HG02759 (cell line): ENCODE results near the gene CDH23.

Experiments
- ATAC-seq: cut with Tn5 transposase; IDR thresholded peaks from one replicate; pipeline ENCODE4 v1.9.1; 2021; ENCODE audit warnings: mild to moderate bottlenecking, moderate library complexity; ENCODE audit not compliant: unreplicated experiment

CDH23 gene

GRCh38 chr10:71368643-71369042 lies 28.1 kb upstream of the CDH23 start:
- ATAC-seq, result no peak

- ATAC-seq, result no peak
Measured at GRCh38 chr10:71369602-71370001, 27.1 kb upstream of the CDH23 start.

- no peak for ATAC-seq
Measured at GRCh38 chr10:71370031-71370430, 26.7 kb upstream of the CDH23 start.

- peak; percentile 48 for ATAC-seq
Measured at GRCh38 chr10:71371750-71372166, 25.0 kb upstream of the CDH23 start.

GRCh38 chr10:71372882-71373495 lies 23.7 kb upstream of the CDH23 start:
- ATAC-seq, result peak; percentile 45

- no peak for ATAC-seq
Measured at GRCh38 chr10:71374481-71375233, 22.1 kb upstream of the CDH23 start.

- no peak for ATAC-seq
Measured at GRCh38 chr10:71375952-71376351, 20.8 kb upstream of the CDH23 start.

- ATAC-seq, result no peak
Measured at GRCh38 chr10:71378336-71379117, 18.2 kb upstream of the CDH23 start.

- no peak for ATAC-seq
Measured at GRCh38 chr10:71379118-71379766, 17.5 kb upstream of the CDH23 start.

- ATAC-seq, result no peak
Measured at GRCh38 chr10:71380841-71381240, 15.9 kb upstream of the CDH23 start.

- no peak for ATAC-seq
Measured at GRCh38 chr10:71381611-71382010, 15.1 kb upstream of the CDH23 start.

GRCh38 chr10:71382028-71382427 lies 14.7 kb upstream of the CDH23 start:
- ATAC-seq, result no peak

- ATAC-seq, result no peak
Measured at GRCh38 chr10:71382757-71383156, 14.0 kb upstream of the CDH23 start.

GRCh38 chr10:71383972-71384687 lies 12.6 kb upstream of the CDH23 start:
- ATAC-seq, result no peak

- ATAC-seq, result no peak
Measured at GRCh38 chr10:71388171-71388570, 8.5 kb upstream of the CDH23 start.

- no peak for ATAC-seq
Measured at GRCh38 chr10:71388583-71389310, 8.0 kb upstream of the CDH23 start.

- no peak for ATAC-seq
Measured at GRCh38 chr10:71389768-71390460, 6.8 kb upstream of the CDH23 start.

- no peak for ATAC-seq
Measured at GRCh38 chr10:71390461-71390835, 6.3 kb upstream of the CDH23 start.

GRCh38 chr10:71390921-71391690 lies 5.6 kb upstream of the CDH23 start:
- ATAC-seq, result no peak
